Measurements from ENCODE around the gene CEACAM16.
A peak's percentile ranks its signal among the peaks of the same experiment; 100 is the strongest.

Gene CEACAM16

DNA sequence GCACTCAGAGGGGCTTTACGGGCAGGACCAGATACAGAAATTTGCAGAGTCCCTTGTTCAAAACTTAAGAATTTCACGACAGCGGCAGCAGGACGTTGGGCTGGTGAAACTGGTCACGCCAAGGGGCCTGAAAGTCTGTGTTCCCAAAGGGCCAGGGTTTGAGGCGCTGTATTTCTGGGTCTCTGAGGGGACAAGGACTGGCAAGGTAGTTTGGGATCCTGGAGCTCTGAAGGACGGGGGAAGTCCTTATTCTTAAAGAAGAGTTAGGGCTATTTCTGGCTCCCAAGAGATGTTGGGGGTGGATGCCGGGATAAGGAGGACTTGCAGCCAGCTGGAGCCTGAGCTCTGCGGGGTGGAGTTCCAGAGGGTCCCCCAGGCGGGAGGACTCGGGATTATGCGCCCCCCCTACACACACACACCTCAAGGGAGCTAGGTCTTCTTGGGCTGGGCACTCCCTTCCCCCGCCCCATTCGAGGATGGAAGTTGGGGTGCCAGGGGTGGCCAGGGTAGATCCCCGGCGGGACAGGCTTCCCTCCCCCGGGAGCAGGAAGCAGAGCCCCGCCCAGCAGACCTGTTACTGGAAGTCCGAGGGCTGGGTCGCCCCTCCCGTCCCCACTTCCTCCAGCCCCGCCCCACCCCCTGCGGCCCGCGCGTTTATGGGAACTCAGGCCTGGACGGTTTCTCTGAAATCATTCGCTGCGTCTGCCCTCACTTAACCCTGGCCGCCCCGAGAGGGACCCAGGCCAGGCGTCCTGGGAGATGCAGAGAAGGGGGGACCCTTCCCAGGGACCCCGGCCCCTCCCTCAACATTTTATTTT lies 55.2 kb downstream of the CEACAM16 start:
- DNase-seq (ENCODE audit: low read depth): peak; percentile 61
- H3K4me3 ChIP-seq (ENCODE audit: control insufficient read depth, low read depth, low read length): peak overlapping the region; percentile 31
- TF ChIP-seq, protein P1, sequence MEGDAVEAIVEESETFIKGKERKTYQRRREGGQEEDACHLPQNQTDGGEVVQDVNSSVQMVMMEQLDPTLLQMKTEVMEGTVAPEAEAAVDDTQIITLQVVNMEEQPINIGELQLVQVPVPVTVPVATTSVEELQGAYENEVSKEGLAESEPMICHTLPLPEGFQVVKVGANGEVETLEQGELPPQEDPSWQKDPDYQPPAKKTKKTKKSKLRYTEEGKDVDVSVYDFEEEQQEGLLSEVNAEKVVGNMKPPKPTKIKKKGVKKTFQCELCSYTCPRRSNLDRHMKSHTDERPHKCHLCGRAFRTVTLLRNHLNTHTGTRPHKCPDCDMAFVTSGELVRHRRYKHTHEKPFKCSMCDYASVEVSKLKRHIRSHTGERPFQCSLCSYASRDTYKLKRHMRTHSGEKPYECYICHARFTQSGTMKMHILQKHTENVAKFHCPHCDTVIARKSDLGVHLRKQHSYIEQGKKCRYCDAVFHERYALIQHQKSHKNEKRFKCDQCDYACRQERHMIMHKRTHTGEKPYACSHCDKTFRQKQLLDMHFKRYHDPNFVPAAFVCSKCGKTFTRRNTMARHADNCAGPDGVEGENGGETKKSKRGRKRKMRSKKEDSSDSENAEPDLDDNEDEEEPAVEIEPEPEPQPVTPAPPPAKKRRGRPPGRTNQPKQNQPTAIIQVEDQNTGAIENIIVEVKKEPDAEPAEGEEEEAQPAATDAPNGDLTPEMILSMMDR (IDR thresholded peaks at IDR 0.05; ENCODE audit: control insufficient read depth, insufficient read depth, low read depth, low read length, missing control alignments): no peak

DNA sequence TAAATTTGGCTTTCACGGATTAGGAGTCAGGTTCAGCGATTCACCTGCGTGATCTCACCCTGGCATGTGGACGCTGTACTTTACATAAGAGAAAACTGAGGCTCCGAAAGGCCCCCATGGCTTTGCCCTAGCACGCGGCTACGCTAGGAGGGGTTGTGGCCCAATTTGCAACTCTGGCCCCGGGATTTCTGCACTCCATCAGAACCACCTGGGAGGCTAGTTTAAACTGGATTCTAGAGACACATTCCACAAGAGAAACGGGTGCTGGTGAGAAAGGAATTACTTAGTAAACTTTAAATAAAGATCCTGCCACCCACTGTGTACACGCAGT lies 55.8 kb downstream of the CEACAM16 start:
- TF ChIP-seq, protein P1 (IDR thresholded peaks at IDR 0.05; ENCODE audit: control insufficient read depth, insufficient read depth, low read depth, low read length, missing control alignments): no peak
- no peak for DNase-seq (ENCODE audit: low read depth)
- no peak overlapping the region; the same call in 1 of the 2 replicates for H3K4me3 ChIP-seq (ENCODE audit: control insufficient read depth, low read depth, low read length)

DNA sequence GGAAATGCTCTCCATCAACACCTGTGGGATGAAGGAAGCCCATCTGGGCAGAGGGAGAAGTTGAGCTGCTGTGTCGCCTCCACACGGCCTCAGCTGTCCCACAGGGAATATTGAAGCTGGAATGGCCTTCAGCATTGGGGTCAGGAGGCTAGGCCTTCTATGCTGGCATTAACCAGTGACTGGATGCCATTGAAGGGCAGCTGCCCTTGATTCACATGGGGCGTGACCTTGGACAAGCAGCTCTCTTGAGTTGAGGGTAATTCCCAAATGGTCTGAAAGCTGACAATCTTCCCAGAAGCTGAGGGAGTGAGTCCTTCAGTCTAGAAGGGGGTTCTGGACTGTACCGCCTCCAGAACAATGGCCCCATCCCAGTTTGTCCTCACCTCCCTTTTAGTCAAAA lies 56.3 kb downstream of the CEACAM16 start:
- TF ChIP-seq, protein P1 (IDR thresholded peaks at IDR 0.05; ENCODE audit: control insufficient read depth, insufficient read depth, low read depth, low read length, missing control alignments): no peak
- DNase-seq (ENCODE audit: low read depth): no peak
- no peak overlapping the region for H3K4me3 ChIP-seq (ENCODE audit: control insufficient read depth, low read depth, low read length)

DNA sequence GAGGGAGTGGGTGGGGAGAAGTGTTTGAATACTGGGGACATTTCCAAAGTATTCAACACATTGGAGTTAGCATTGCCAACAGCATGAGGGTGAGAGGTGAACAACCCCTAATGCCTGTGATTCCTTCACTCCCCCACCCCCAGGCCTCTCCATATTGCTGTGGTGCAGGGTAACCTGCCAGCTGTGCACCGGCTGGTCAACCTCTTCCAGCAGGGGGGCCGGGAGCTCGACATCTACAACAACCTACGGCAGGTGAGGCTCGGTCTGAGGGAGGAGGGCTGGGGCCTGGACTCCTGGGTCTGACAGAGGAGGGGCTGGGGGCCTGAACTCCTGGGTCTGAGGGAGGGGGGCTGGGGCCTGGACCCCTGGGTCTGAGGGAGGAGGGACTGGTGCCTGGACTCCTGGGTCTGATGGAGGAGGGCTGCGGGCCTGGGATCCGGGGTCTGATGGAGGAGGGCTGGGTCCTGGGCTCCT lies 57.2 kb downstream of the CEACAM16 start:
- H3K4me3 ChIP-seq (ENCODE audit: control insufficient read depth, low read depth, low read length): no peak overlapping the region

DNA sequence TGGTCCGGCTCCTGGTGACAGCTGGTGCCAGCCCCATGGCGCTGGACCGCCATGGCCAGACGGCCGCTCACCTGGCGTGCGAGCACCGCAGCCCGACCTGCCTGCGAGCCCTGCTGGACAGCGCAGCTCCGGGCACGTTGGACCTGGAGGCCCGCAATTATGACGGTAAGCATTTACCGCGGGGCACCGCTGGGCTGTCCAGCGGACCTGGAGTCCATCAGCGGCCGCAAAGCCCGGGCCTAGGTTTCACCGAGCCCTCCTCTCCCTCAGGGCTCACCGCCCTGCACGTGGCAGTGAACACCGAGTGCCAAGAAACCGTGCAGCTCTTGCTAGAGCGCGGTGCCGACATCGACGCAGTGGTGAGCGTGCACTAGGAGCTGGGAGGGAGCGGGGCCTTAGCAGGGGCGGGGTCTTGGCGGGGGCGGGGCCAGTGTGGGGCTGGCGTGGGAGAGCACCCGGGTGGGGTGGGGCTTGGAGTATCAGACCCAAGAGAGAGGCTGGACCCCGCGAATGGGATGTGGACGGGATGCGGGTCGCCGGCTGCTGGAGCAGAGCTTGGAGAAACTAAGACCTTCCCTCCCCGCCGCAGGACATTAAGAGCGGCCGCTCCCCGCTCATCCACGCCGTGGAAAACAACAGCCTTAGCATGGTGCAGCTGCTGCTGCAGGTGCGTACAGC lies 58.2 kb downstream of the CEACAM16 start:
- no peak overlapping the region for H3K4me3 ChIP-seq (ENCODE audit: control insufficient read depth, low read depth, low read length)
- no peak for DNase-seq (ENCODE audit: low read depth)

More for the DNA sequence above, 57.2 kb downstream of the CEACAM16 start:
- TF ChIP-seq, protein P1 (IDR thresholded peaks at IDR 0.05; ENCODE audit: control insufficient read depth, insufficient read depth, low read depth, low read length, missing control alignments): no peak
- no peak for DNase-seq (ENCODE audit: low read depth)

DNA sequence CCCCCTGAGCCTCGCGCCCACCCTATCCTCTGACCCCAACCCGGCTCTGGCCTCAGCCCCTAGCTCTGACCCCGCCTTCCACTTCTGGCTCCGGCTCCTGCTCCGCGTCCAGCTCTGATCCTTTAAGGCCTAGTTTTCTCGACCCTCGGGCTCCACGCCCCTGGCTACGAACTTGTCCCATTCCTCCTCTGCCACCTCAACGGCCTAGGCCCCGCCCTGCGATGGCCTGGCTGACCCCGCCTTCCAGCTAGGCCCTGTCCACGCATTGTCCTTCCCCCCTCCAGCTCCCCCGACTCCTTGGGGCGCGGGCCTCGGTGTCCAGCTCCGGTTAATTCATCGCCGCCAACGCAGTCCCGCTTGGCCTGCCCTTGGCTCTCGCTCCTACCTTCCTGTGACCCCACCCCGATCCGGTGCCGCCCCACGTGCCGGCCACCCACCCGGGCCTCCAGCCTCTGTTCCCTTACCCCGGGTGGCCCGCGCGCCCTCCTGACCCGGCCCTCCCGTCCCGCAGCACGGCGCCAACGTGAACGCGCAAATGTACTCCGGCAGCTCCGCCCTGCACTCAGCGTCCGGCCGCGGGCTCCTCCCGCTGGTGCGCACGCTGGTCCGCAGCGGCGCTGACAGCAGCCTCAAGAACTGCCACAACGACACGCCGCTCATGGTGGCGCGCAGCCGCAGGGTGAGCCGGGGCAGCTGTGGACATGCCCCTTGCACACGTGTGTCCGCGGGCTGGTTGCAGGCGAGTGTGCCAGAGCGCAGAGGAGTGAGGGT lies 59.0 kb downstream of the CEACAM16 start:
- no peak for DNase-seq (ENCODE audit: low read depth)
- TF ChIP-seq, protein P1 (IDR thresholded peaks at IDR 0.05; ENCODE audit: control insufficient read depth, insufficient read depth, low read depth, low read length, missing control alignments): no peak
- no peak overlapping the region for H3K4me3 ChIP-seq (ENCODE audit: control insufficient read depth, low read depth, low read length)

More for the DNA sequence above, 58.2 kb downstream of the CEACAM16 start:
- TF ChIP-seq, protein P1 (IDR thresholded peaks at IDR 0.05; ENCODE audit: control insufficient read depth, insufficient read depth, low read depth, low read length, missing control alignments): no peak
